HG03103 (cell line): Measurements from ENCODE around the gene INHBA.

Experiments used
- ATAC-seq: cut with Tn5 transposase; IDR thresholded peaks from one replicate; pipeline ENCODE4 v1.9.1; 2021; ENCODE audit warnings: low read depth; ENCODE audit not compliant: unreplicated experiment

Gene INHBA

DNA sequence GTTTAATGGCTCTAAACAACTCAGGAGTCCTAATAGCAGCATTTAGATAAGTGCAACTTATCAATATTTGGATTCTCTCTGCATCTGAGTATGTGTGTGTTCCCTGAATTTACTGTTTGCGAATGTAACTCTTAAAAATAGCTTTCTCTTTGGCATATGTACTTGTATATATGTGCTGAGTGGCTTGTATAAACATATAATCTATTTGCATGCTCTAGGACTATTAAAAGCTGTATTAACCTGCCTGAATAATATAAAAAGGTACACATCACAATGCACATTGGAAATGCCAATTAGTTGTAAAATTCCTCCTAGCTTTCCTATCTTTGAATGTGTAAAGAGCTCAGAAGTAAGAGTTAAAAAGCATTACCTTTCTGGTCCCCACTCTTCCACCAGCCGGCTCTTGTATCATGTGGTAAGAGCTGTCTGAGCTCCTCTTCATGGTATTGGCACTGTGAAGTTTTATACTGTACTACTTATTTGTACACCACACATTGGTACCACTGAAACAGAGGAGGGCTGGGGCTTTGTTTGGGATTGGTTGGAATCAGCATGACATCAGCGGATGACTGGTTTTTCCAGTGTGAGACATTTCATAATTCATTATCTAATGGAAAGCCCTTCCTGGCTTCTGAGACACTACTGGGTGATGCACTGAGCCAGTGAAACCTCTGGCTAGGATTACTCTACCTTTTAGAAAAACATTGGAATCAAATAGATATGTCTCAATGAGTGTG lies at the start of gene INHBA:
INHBA (minus strand) TSS at position 456 of the 737 bp plus-strand sequence. CDS start 2,716 bp downstream, outside the sequence.
- ATAC-seq = no peak

DNA sequence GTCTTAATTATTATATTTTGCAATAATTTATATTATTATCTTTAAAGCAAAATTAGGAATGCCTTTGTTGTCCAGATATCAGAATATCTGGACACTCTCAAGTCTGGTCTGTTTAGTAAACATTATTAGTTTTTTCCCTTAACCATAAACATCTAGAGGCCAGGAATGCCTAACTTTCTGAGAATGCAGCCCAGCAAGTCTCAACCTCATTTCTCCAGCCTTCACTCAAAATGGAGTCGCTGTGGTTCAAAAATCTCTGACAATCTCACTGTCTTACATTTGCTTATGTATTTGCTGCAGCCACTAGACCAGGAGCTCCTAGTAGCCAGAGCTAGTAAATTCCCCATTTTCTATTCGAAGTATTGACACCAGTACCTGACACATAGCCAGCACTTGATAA lies 49.7 kb upstream of the INHBA start:
- ATAC-seq = no peak

- no peak for ATAC-seq
These were observed 48.0 kb upstream of the INHBA start for GRCh38 chr7:41750661-41751540.

DNA sequence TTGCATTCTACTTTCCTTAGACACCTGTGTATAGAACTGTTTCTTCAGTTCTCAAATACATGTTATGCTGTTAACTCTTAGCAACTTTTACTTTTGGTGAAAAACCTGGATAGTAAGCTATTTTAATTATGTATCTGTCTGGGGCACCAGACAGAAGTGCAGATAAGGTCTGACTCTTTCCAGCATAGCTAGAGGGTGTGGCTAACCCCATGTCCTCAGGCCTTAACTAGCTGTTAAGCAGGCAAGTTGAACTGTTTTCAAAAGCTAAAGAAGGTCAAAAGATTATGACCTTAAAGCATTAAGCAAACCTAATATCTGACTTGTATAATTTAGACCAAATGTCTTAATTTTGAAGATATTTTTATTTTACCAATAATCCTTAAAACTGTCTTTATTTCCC lies 45.1 kb upstream of the INHBA start:
- ATAC-seq = no peak

GRCh38 chr7:41745451-41745850 lies 42.6 kb upstream of the INHBA start:
- no peak for ATAC-seq

- no peak for ATAC-seq
These were observed 41.3 kb upstream of the INHBA start for GRCh38 chr7:41744161-41744560.

GRCh38 chr7:41742401-41743020 lies 39.6 kb upstream of the INHBA start:
- no peak for ATAC-seq

DNA sequence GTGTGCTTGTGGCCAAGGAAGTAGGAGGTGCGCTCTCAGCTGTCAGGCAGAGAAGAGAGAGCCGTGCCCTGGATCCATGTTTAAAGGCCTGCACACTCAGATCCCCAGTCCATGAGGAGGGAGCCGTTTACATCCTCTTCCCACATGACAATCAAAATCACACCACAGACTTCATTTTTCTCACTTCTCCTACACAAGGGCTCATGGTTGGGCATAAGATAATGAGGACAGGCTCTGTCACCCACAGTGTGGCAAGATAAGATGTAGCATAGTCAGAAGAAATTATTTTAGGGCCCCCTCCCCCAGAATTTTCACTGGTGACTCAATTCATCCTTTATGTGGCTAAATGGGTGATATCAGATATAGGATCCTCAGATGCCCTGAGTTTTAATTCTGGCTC lies 35.9 kb upstream of the INHBA start:
- no peak for ATAC-seq

- ATAC-seq = no peak
These were observed 35.4 kb upstream of the INHBA start for GRCh38 chr7:41738336-41738735.

DNA sequence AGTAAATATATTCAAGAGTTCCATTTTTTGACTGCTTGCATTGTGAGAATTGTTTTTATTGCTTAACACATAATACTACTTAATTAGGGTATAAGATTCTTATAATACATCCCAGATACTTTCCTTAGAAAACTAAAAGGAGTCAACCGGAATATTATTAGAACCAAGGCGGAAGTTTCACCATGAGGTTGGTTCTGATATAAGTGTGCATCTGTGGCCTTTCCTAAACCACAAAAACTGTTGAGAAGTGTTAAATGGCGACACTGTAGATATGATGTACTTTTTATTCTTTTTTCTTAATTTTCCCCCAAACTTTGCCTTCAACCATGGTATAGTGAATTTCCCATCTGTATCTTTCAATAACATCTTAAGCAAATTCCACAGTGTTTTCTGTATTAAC lies 32.3 kb upstream of the INHBA start:
- no peak for ATAC-seq

DNA sequence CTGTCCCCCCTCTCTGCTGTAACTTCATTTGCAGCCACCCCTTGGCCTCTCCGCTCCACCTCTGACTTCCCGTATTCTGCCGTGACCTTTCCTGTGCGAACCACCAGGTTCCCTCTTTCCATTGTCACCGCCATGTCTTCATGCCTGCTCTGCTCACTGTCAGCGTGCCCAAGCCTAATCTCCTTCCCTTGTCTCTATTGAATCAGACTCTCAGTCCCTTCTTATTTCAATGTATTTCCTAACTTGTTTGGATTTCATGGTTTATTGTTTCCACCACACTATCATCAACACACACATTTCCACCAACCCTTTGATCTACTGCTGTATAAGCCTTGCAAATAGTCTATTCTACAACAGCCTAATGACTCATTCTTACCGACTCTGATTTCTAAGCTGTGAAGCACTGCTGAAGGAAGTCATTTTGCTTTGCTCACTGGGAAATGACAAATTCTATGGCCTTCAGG lies 30.0 kb upstream of the INHBA start:
- no peak for ATAC-seq

- no peak for ATAC-seq
These were observed 29.5 kb upstream of the INHBA start for GRCh38 chr7:41732436-41732785.

DNA sequence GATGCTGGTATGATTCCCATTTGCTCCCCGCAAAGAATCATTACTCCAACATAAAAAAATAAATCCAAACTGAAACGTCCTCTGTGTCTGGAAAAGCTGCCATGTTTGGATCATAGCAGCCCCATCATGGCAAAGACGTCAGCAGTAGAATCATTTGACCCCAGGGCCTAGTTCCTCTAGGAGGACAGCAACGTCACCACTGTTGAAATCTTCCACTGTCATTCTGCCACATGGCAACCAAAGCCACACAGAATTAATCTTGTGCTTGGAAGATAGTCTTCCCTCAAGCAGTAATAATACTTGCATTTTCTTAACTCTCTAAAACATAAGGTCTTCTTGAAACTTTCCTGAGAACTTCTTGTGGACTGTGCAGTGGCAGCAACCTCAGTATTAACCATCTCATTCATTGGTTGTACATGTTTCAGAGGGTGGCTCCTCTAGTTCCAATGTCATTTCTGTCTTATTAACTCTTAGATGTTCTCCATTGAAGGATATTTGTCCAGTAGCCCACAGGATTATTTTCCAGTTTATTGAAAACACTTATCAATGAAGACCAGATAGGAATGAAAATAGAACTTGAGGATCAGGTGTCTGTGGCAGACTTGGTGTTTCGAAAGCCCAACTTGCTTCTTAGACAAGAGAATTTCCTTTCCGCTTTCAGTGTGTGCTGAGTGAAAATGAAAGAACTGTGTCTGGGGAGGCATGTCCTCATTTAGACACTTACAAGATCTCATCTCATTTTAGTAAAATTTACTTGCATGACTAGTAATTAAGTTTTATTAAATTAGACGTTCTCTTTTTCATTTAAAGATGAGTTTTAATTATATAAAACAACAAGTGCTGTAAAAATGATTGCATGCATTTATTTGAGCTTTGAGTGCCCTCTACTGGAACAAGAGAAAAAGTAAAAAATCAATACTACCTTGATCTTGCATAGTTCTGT lies 28.9 kb upstream of the INHBA start:
- ATAC-seq = peak; percentile 96

DNA sequence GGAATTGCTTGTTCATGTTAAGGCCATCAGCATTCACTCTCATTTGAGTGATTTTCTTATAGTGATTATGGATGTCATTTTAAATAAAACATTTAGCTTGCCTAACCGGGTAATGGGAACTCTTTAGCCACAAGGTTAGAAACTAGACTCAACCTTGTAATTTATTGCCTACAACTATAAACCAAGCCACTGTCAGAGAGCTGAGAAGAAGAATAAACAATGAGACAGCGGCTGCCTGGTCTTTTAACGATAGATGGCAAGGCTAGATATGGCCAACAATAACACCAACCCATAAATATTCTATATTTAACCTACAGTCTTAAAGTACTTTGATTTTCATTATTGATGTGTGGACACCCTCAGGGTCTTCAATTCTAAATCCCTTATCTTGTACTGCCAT lies 27.8 kb upstream of the INHBA start:
- no peak for ATAC-seq

DNA sequence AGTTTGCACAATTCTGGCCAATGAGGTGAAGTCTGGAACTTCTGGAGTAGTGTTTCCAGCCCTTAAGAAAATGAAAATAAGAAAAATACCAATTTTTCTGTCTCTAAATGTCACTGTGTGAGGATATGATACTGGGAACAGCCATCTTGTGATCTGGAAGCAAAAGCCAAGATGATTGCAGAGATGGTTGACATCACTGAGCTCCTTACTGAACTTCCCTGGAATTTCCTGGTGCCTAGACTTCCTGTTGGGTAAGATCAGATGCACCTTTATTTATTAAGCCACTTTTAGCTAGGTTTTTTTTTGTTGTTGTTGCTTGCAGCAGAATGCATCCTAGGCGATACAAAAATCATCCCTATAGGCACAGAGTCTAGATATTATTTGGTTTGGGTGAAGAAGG lies 27.3 kb upstream of the INHBA start:
- ATAC-seq = no peak

DNA sequence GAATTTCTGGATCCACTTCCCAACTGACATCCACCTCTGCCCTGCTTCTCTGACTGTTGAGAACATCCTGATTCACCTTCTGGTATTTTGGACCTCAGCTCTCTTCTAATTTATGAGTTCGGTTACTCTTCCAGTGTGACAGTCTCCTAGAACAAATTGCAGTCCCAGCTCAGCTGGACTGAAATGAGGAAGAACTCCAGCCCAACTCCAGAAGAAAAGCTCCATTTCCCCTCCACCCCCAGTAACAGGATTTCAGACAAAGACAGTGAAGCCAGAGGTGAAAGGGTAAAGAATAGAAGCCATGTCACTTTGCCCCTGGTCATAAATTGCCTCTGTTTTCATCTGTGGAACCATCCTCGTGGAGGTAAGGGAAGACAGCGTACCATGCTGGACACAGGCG lies 26.2 kb upstream of the INHBA start:
- no peak for ATAC-seq

- ATAC-seq = no peak
These were observed 22.1 kb upstream of the INHBA start for GRCh38 chr7:41725013-41725412.

- no peak for ATAC-seq
These were observed 18.0 kb upstream of the INHBA start for GRCh38 chr7:41720886-41721285.

GRCh38 chr7:41720046-41720445 lies 17.2 kb upstream of the INHBA start:
- no peak for ATAC-seq

DNA sequence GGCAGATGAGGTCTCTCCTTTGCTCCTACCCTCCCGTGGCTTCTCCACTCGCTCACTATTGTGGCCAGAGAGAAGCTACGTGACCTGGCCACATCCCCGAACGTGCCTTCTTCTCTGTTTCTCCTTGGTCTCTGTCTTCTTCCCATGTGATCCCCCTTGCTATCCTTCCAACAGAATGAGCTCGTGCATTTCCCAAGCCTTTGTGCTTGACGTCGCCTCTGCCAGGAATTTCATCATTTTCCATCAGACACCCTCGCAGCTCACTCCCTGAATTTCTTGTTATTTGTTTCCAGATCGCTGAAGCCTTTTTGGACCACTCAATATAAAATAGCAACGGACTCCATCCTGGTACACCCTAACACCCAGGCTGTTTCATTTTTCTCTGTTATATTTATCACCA lies 13.8 kb upstream of the INHBA start:
- ATAC-seq = no peak
